Iris pigment epithelial cell (primary cell): Measurements from ENCODE around the gene CBFA2T2.
A peak's percentile ranks its signal among the peaks of the same experiment; 100 is the strongest.
"Not testable (repeated sequence)": the region's sequence is repeated elsewhere in the genome, so short reads cannot be mapped to it uniquely, and the experiment has no call there.

Experiments
- DNase-seq: peaks from one replicate; pipeline ENCODE4 v3.0.0-alpha.2; 2011; ENCODE audit warnings: low read depth

CBFA2T2 gene

GRCh38 chr20:33470866-33471265 lies 19.0 kb upstream of the CBFA2T2 start:
- no peak for DNase-seq

- no peak for DNase-seq
These were observed 16.9 kb upstream of the CBFA2T2 start for GRCh38 chr20:33472868-33473435.

DNA sequence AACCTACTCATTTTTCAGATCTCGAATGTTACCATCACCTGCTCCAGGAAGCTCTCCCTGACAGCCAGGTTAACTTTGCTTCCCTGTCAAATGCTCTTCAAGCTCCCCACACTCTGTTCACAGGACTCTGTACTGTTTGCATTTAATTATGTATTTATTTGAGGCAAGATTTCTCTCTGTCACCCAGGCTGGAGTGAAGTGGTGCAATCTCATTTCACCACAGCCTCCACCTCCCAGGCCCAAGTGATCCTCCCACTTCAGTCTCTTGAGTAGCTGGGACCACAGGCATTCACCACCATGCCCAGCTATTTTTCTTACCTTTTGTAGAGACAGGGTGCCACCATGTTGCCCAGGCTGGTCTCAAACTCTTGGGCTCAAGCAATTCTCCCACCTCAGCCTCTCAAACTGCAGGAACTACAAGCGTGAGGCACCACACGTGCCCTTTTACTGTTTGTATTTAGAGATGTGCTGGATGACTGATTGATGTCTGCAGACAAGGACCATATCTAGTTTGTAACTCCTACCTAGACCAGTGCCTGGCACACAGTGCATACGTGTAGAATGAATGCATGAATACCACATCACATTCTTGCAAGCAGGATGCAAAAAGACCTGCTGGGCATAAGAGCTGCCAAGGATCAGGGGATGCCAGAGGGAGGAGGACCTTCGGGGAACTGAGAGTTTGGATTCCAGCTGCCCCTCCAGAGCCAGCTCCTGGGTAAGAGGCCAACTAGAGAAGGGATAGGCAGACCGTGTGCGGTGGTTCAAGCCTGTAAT lies 15.6 kb upstream of the CBFA2T2 start:
- no peak for DNase-seq

DNA sequence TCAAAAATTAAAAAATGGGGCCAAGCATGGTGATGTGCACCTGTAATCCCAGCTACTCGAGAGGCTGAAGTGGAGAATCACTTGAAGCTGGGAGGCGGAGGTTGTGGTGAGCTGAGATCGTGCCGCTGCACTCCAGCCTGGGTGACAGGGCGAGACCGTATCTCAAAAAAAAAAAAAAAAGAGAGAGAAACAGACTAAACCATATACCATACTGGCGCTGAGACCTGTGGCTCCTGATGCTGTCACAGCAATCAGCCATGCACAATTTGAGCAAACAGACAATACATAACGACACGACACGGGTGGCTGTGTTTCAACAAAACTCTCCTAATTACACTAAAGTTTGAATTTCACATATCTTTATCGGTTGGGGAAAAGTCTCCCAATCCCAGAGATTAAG lies 14.9 kb upstream of the CBFA2T2 start:
- DNase-seq = no peak

GRCh38 chr20:33475381-33476152 lies 14.3 kb upstream of the CBFA2T2 start:
- no peak for DNase-seq

- no peak for DNase-seq
These were observed 12.3 kb upstream of the CBFA2T2 start for GRCh38 chr20:33477386-33478234.

GRCh38 chr20:33480048-33480447 lies 9.8 kb upstream of the CBFA2T2 start:
- DNase-seq = no peak

DNA sequence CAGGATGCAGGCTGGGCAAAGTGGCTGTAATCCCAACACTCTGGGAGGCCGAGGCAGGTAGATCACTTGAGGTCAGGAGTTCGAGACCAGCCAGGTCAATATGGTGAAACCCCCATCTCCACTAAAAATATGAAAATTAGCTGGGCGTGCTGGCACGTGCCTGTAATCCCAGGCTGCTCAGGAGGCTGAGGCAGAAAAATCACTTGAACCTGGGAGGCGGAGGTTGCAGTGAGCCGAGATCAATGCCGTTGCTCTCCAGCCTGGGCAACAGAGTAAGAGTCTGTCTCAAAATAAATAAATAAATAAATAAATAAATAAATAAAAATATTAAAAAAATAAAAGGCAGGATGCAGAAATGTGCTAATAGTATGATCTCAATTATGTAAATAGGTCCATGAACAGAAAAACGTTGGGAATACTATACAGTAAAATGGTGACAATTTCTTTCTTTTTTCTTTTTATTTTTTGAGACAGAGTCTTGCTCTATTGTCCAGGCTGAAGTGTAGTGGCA lies 8.4 kb upstream of the CBFA2T2 start:
- DNase-seq = no peak

GRCh38 chr20:33482581-33482980 lies 7.3 kb upstream of the CBFA2T2 start:
- no peak for DNase-seq

DNA sequence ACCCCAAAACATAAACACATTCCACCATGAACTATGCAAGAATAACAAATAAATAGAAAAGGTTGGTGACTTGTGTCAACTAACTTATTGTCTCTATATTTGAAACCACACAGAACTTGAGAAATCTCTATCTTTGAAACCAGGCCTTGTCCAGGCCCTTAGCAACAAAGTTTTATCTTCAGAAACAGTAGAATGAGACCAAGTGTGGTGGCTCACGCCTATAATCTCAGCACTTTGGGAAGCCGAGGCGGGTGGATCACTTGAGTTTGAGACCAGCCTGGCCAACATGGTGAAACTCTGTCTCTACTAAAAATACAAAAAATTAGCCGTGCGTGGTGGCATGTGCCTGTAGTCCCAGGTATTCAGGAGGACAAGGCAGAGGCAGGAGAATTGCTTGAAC lies 6.7 kb upstream of the CBFA2T2 start:
- DNase-seq = not testable (repeated sequence)

DNA sequence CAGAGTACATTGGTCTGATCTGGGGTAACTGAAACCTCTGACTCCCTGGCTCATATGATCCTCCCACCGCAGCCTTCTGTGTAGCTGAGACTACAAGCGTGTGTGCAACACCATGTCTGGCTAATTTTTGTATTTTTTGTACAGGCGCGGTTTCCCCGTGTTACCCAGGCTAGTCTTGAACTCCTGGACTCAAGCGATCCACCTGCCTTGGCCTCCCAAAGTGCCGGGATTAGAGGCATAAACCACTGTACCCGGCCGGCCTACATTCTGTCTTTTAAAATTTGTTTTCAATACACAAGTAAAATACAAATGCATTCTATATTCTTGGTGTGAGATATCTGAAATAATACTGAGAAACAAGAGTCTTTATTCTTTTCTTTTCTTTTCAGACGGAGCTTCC lies 1.7 kb upstream of the CBFA2T2 start:
- no peak for DNase-seq

DNA sequence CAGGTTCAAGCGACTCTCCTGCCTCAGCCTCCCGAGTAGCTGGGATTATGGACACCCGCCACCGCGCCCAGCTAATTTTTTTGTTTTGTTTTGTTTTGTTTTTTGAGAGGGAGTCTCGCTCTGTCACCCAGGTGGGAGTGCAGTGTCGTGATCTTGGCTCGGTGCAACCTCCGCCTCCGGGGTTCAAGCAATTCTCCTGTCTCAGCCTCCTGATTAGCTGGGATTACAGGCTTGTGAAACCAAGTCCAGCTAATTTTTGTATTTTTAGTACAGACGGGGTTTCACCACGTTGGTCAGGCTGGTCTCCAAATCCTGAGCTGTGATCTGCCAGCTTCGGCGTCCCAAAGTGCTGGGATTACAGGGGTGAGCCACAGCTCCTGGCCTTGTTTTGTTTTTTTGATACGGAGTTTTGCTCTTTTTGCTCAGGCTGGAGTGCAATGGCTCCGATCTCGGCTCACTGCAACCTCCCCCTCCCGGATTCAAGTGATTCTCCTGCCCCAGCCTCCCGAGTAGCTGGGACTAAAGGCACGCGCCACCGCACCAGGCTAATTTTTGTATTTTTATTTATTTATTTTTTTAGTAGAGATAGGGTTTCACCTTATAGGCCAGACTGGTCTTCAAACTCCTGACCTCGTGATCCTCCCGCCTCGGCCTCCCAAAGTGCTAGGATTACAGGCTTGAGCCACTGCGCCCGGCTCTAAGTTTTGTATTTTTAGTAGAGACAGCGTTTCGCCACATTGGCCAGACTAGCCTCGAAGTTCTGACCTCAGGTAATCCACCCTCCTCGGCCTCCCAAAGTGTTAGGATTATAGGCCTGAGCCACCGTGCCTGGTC lies 1.0 kb upstream of the CBFA2T2 start:
- not testable (repeated sequence) for DNase-seq

DNA sequence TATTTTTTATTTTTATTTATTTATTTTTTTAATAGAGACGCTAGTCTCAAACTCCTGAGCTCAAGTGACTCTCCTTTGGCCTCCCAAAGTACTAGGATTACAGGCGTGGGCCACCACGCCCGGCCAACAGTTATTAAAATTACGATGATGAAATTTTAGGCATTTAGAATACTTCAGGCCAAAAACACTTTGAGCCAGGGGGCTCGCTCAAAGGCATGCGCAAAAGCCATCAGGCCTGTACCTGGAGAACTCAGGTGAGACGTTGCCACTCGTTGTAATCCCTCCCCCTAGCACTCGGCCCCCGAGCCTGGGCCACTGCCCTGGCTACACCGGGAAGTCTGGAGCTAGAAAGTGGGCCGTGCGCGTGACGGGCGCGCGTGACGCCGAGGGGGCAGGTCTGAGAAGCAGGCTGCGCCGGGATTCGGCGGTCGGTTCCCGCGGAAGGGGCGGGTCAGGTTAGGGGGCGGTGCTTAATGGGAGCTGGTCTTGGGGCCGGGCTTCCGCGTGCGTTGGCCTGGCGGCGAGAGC lies 337 bp upstream of the CBFA2T2 start:
- peak; percentile 97 for DNase-seq

DNA sequence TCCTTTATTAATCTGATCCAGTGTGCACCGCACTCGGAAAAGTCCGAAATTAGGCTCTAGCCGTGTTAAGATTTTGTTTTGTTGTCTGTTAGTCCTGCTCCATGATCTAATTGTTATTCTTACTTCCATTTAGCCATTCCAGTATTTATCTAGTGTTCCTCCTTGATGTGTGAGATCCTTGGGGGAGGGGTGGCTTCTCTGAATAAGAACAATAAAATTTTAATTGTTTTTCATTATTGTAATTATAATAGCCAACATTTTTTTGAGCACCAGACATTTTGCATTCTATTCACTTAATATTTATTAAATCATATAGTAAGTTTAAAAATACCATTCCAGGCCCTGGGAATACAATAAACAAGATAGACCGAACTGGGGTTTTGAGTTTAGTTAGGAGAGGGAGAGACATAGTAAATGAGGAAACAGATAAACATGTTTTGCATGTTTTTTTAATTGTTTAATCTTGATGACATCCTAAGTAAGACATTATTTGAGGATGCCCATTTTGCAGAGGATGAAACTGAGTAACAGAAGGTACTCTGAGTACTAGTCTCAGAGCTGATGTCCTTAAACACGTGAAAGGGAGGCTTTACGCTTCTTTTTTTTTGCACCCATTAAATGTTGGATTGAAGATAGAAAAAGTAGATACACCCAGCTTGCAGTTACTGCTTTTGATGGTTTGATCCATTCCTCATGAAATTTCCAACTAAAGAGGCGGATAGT lies 1.2 kb downstream of the CBFA2T2 start:
- DNase-seq = peak; percentile 13

GRCh38 chr20:33493076-33493766 lies 3.3 kb downstream of the CBFA2T2 start:
- no peak for DNase-seq

- not testable (repeated sequence) for DNase-seq
These were observed 6.9 kb downstream of the CBFA2T2 start for GRCh38 chr20:33496776-33497175.

GRCh38 chr20:33499355-33499754 lies 9.5 kb downstream of the CBFA2T2 start:
- DNase-seq = no peak

DNA sequence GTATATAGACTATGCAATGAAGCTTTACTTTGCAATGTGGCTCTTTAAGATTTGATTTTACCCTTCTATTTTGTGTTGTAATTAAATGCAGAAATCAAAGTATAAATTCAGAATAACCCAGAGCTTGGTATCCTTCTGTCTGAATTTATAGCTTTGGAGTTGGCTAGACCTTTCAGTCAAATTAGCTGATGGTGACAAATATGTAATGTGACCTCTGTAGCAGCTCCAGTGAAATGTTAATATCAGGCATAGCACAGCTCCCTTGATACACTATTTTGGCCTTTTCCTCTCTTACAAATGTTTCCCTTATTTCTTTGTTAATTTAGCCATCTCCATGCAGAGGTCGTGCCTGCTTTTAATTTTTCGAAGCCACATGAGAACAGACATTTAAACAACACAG lies 11.1 kb downstream of the CBFA2T2 start:
- DNase-seq = no peak

GRCh38 chr20:33503564-33503963 lies 13.7 kb downstream of the CBFA2T2 start:
- no peak for DNase-seq
